Measurements from ENCODE around the gene GPRC5B. TPM values are rescaled to one million over a fixed set of nuclear protein-coding genes. Genes with fewer than 3 reads are reported as not detected.

GPRC5B gene
- total and polyA plus RNA-seq, 2 of the 8 experiments (the other 6 are each of a cell fraction or from before 2014, with no cell fraction given) = 106 to 160 TPM

GRCh38 chr16:19824216-19824615 lies 60.4 kb downstream of the GPRC5B start:
- Histone ChIP-seq H3K9me3 (ENCODE audit: insufficient read depth in 2 of 2, low read depth in 1 of 2, low read length in 1 of 2) (no peaks in the 10 kb centered on the region), H3K36me3 (ENCODE audit: control insufficient read depth in 2 of 4, insufficient read depth in 4 of 4, low read length in 3 of 4) (no peaks in the 10 kb centered on the region), H3K27me3 (replicated peaks in 1 of 4; ENCODE audit: control insufficient read depth in 3 of 4, extremely low read depth in 1 of 4, insufficient read depth in 3 of 4, low read length in 3 of 4) (no peaks in the 10 kb centered on the region), H3K9ac (replicated peaks in 1 of 4; ENCODE audit: extremely low read depth in 1 of 4, low read depth in 3 of 4, low read length in 3 of 4) (no peak overlapping the region), H3K4me3 (ENCODE audit: extremely low read depth in 1 of 4, insufficient read depth in 2 of 4, low read depth in 3 of 4, low read length in 4 of 4) (no peak overlapping the region), H2AK5ac (ENCODE audit: low read depth, low read length) (no peak overlapping the region), H2BK120ac (replicated peaks; ENCODE audit: low read depth, low read length) (no peak overlapping the region), H3K27ac (ENCODE audit: low read depth, low read length) (no peak overlapping the region), H4K20me1 (replicated peaks in 1 of 2; ENCODE audit: control insufficient read depth in 1 of 2, insufficient read depth in 2 of 2, low read length in 2 of 2) (no peaks in the 10 kb centered on the region), H3K23ac (ENCODE audit: insufficient read length) (no peak overlapping the region), H3K4me2 (ENCODE audit: insufficient read depth in 1 of 2, low read depth in 2 of 2, low read length in 2 of 2) (no peak overlapping the region), H2AFZ (ENCODE audit: low read length) (no peak overlapping the region), H3K4ac (replicated peaks; ENCODE audit: insufficient read length, low read depth, low read length) (no peak overlapping the region), H2BK5ac (ENCODE audit: low read depth, low read length) (no peak overlapping the region), H3K79me2 (ENCODE audit: control insufficient read depth in 1 of 2, insufficient read depth in 2 of 2, low read length in 2 of 2) (no peaks in the 10 kb centered on the region), H2BK12ac (ENCODE audit: low read depth, low read length) (no peak overlapping the region), H3K79me1 (ENCODE audit: low read depth, low read length) (no peaks in the 10 kb centered on the region), H3K23me2 (ENCODE audit: low read depth, low read length) (no peaks in the 10 kb centered on the region), H3K4me1 (replicated peaks in 1 of 4; ENCODE audit: control insufficient read depth in 3 of 4, insufficient read depth in 4 of 4, low read length in 3 of 4) (no peaks in the 10 kb centered on the region), H3K18ac (ENCODE audit: extremely low read depth, low read length) (no peak overlapping the region), H4K8ac (ENCODE audit: extremely low read depth, insufficient read depth, low read length) (no peak overlapping the region), H2BK20ac (ENCODE audit: low read length) (no peak overlapping the region), H4K91ac (replicated peaks; ENCODE audit: insufficient read length, low read length) (no peak overlapping the region), H3K56ac (replicated peaks; ENCODE audit: insufficient read length, low read depth, low read length) (no peak overlapping the region), H3K14ac (ENCODE audit: insufficient read length) (no peak overlapping the region), H4K5ac (ENCODE audit: insufficient read length, low read depth, low read length) (no peak overlapping the region), H2BK15ac (ENCODE audit: low read length) (no peak overlapping the region)
- CTCF ChIA-PET (ENCODE audit: partially characterized antibody) = interaction anchor here (0.8 kb wide), 1 partner anchor 39 kb away, joined by 4 read pairs; no protein-coding TSS in a partner anchor
- DNase-seq (ENCODE audit: low read depth in 1 of 2, low spot score in 2 of 2) (no peak), FAIRE-seq (no peak)
- WGBS, 2 experiments (ENCODE audit: extremely low coverage in 1 of 2, insufficient coverage in 1 of 2, insufficient read length in 1 of 2, insufficient replicate concordance in 2 of 2, low coverage in 1 of 2, low lambda C conversion rate in 2 of 2, missing lambda C conversion rate in 1 of 2) = 91% methylated on average over 5 of the region's 5 CpGs; no CpG with 5 or more reads in 1 of the 2 experiments
- POLR2A ChIA-PET (ENCODE audit: partially characterized antibody) = no interaction called here
- TF ChIP-seq GTF2F1 (IDR thresholded peaks at IDR 0.05; ENCODE audit: borderline replicate concordance, low read depth, low read length) (no peak), RBBP5 (IDR thresholded peaks at IDR 0.05; ENCODE audit: borderline replicate concordance, low read depth, low read length) (no peak), CBX5 (IDR thresholded peaks at IDR 0.05; ENCODE audit: low read depth, low read length) (no peak), GABPA (IDR thresholded peaks at IDR 0.05; ENCODE audit: borderline replicate concordance, insufficient read depth, low read length) (no peak), EP300 (IDR thresholded peaks at IDR 0.05; ENCODE audit: borderline replicate concordance in 1 of 2, low read depth in 2 of 2, low read length in 2 of 2) (no peak), JUND (IDR thresholded peaks at IDR 0.05; ENCODE audit: low read length) (no peak), TAF1 (IDR thresholded peaks at IDR 0.05; ENCODE audit: low read depth, low read length) (no peak), E2F6 (IDR thresholded peaks at IDR 0.05) (no peak), ATF2 (IDR thresholded peaks at IDR 0.05; ENCODE audit: low read length) (no peak), BCL11A (IDR thresholded peaks at IDR 0.05; ENCODE audit: low read depth in 2 of 2, low read length in 2 of 2) (no peak), SP1 (IDR thresholded peaks at IDR 0.05; ENCODE audit: low read depth, low read length) (no peak), KDM5A (IDR thresholded peaks at IDR 0.05; ENCODE audit: low read length) (no peak)
